Measurements from ENCODE around the gene TTC7B. TPM values are rescaled to one million over a fixed set of nuclear protein-coding genes. Genes with fewer than 3 reads are reported as not detected.

The TTC7B gene
- total RNA-seq, 1 experiment from 2014 or later = 40.9 TPM

GRCh38 chr14:90569201-90569600 lies 247.0 kb downstream of the TTC7B start:
- no peaks in the 10 kb centered on the region for H3K27me3 ChIP-seq (ENCODE audit: control insufficient read depth, insufficient read depth, low read length)
- in situ Hi-C loops (cut with HindIII; ENCODE audit: low pct_unique_long_range_greater_than_20kb, low sequenced_read_pairs) = no loop called here
- H3K27ac ChIP-seq (ENCODE audit: low read length) = no peak overlapping the region
- no peaks in the 10 kb centered on the region for H3K36me3 ChIP-seq (ENCODE audit: control insufficient read depth, insufficient read depth, low read length)
- ATAC-seq (no peak), DNase-seq (ENCODE audit: low read depth, low spot score) (no peak)
- TF ChIP-seq SIN3A (IDR thresholded peaks at IDR 0.05; ENCODE audit: borderline replicate concordance, insufficient read depth, low read depth, low read length) = no peak
- BruUV-seq (replicated peaks) = no TSS peak
- POLR2A ChIA-PET = interaction anchor here (0.6 kb wide), 1 partner anchor 442 kb away, joined by 4 read pairs; no protein-coding TSS in a partner anchor
- CTCF ChIA-PET = no interaction called here
- intact Hi-C loops (cut with micrococcal nuclease; ENCODE audit: unreplicated experiment) = no loop called here
- no peaks in the 10 kb centered on the region for H3K9me3 ChIP-seq (ENCODE audit: control insufficient read depth, insufficient read depth, low read depth, low read length)
- H3K4me3 ChIP-seq (ENCODE audit: low read depth in 2 of 2, low read length in 2 of 2) = no peak overlapping the region
- no peaks in the 10 kb centered on the region for H3K4me1 ChIP-seq (ENCODE audit: control insufficient read depth, insufficient read depth, low read length)

- no TSS peak for BruUV-seq (replicated peaks)
- ChIA-PET CTCF (no interaction called here), POLR2A (no interaction called here)
- no peaks in the 10 kb centered on the region for H3K36me3 ChIP-seq (ENCODE audit: control insufficient read depth, insufficient read depth, low read length)
- no peak overlapping the region for H3K4me3 ChIP-seq (ENCODE audit: low read depth in 2 of 2, low read length in 2 of 2)
- ATAC-seq (no peak), DNase-seq (ENCODE audit: low read depth, low spot score) (no peak)
- no peaks in the 10 kb centered on the region for H3K27me3 ChIP-seq (ENCODE audit: control insufficient read depth, insufficient read depth, low read length)
- no peak overlapping the region for H3K27ac ChIP-seq (ENCODE audit: low read length)
- TF ChIP-seq TCF7L2 (IDR thresholded peaks at IDR 0.05; ENCODE audit: low read depth, low read length) (no peak), POLR2AphosphoS5 (IDR thresholded peaks at IDR 0.05; ENCODE audit: low read depth, low read length) (no peak), SIN3A (IDR thresholded peaks at IDR 0.05; ENCODE audit: borderline replicate concordance, insufficient read depth, low read depth, low read length) (no peak), CTCF (IDR thresholded peaks at IDR 0.05) (no peak)
- TF ChIP-seq, protein P1, sequence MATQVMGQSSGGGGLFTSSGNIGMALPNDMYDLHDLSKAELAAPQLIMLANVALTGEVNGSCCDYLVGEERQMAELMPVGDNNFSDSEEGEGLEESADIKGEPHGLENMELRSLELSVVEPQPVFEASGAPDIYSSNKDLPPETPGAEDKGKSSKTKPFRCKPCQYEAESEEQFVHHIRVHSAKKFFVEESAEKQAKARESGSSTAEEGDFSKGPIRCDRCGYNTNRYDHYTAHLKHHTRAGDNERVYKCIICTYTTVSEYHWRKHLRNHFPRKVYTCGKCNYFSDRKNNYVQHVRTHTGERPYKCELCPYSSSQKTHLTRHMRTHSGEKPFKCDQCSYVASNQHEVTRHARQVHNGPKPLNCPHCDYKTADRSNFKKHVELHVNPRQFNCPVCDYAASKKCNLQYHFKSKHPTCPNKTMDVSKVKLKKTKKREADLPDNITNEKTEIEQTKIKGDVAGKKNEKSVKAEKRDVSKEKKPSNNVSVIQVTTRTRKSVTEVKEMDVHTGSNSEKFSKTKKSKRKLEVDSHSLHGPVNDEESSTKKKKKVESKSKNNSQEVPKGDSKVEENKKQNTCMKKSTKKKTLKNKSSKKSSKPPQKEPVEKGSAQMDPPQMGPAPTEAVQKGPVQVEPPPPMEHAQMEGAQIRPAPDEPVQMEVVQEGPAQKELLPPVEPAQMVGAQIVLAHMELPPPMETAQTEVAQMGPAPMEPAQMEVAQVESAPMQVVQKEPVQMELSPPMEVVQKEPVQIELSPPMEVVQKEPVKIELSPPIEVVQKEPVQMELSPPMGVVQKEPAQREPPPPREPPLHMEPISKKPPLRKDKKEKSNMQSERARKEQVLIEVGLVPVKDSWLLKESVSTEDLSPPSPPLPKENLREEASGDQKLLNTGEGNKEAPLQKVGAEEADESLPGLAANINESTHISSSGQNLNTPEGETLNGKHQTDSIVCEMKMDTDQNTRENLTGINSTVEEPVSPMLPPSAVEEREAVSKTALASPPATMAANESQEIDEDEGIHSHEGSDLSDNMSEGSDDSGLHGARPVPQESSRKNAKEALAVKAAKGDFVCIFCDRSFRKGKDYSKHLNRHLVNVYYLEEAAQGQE (IDR thresholded peaks at IDR 0.05; ENCODE audit: insufficient read depth in 1 of 2, low read depth in 2 of 2, low read length in 1 of 2) = no peak
- in situ Hi-C loops (cut with HindIII; ENCODE audit: low pct_unique_long_range_greater_than_20kb, low sequenced_read_pairs) (no loop called here), intact Hi-C loops (cut with micrococcal nuclease; ENCODE audit: unreplicated experiment) (no loop called here)
- no peaks in the 10 kb centered on the region for H3K9me3 ChIP-seq (ENCODE audit: control insufficient read depth, insufficient read depth, low read depth, low read length)
- H3K4me1 ChIP-seq (ENCODE audit: control insufficient read depth, insufficient read depth, low read length) = no peaks in the 10 kb centered on the region
Observed at GRCh38 chr14:90568405-90568804, 247.8 kb downstream of the TTC7B start.

DNA sequence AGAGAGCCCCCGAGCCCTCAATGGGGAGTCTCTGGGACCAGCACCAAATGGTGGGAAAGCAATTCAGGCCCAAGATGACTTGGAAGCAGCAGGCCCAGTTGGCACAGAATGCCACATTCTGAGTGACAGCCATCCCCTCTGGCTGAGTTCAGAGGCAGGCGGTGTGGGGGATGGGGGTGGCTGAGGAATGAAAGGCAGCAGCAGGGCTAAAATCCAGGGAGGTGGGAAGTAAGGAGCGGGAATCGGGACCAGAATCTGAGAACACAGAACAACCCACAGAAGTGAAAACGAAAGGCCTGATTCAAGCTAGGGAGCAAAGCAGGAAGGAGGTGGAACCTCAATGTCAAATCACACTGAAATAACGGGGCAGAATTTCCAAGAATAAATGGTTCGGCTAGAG lies 248.2 kb downstream of the TTC7B start:
- ChIA-PET CTCF (no interaction called here), POLR2A (no interaction called here)
- TF ChIP-seq POLR2AphosphoS5 (IDR thresholded peaks at IDR 0.05; ENCODE audit: low read depth, low read length) (no peak), TCF7L2 (IDR thresholded peaks at IDR 0.05; ENCODE audit: low read depth, low read length) (no peak), SIN3A (IDR thresholded peaks at IDR 0.05; ENCODE audit: borderline replicate concordance, insufficient read depth, low read depth, low read length) (no peak), CTCF (IDR thresholded peaks at IDR 0.05) (no peak)
- TF ChIP-seq, protein P1 (IDR thresholded peaks at IDR 0.05; ENCODE audit: insufficient read depth in 1 of 2, low read depth in 2 of 2, low read length in 1 of 2) = no peak
- DNase-seq (ENCODE audit: low read depth, low spot score) = no peak
- Histone ChIP-seq H3K27me3 (ENCODE audit: control insufficient read depth, insufficient read depth, low read length) (no peaks in the 10 kb centered on the region), H3K4me1 (ENCODE audit: control insufficient read depth, insufficient read depth, low read length) (no peaks in the 10 kb centered on the region), H3K36me3 (ENCODE audit: control insufficient read depth, insufficient read depth, low read length) (no peaks in the 10 kb centered on the region), H3K4me3 (ENCODE audit: low read depth in 2 of 2, low read length in 2 of 2) (no peak overlapping the region), H3K27ac (ENCODE audit: low read length) (no peak overlapping the region), H3K9me3 (ENCODE audit: control insufficient read depth, insufficient read depth, low read depth, low read length) (no peaks in the 10 kb centered on the region)
- intact Hi-C loops (cut with micrococcal nuclease; ENCODE audit: unreplicated experiment) (no loop called here), in situ Hi-C loops (cut with HindIII; ENCODE audit: low pct_unique_long_range_greater_than_20kb, low sequenced_read_pairs) (no loop called here)
- ATAC-seq = no peak
- BruUV-seq (replicated peaks) = no TSS peak
